ENCODE results near the gene ZC3H7B.

DNA sequence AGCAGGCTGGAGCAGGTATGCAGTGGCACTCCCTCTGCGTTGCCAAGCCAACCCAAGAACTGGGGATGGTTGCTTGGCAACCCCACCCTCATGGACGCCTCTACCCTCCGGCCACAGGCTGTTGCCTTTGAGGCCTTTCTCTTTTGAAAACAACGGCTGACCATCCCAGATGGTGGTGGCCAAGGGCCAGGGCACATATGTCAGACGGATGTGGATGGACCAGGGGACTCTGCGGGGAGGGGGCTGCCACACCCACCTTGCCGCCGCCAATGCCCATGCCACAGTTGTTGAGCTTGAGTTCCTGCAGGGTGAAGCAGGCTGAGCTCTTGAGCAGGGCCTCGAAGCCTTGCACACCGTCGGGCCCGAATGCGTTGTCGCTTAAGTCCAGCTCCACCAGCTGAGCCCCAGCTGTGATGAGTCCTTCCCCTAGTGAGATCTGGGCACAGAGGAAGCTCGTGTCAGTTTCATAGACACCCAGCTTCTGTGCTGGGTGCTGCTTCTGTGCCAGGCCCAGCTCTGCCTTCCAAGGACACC, 36.9 kb upstream of the ZC3H7B start:
- TF ChIP-seq CTCF (IDR thresholded peaks at IDR 0.05) (no peak), EP300 (IDR thresholded peaks at IDR 0.05; ENCODE audit: low read depth) (no peak)
